GM12864 (cell line): ENCODE results near the gene PRAMEF1.
"Not testable (repeated sequence)": the region's sequence is repeated elsewhere in the genome, so short reads cannot be mapped to it uniquely, and the experiment has no call there.

Experiments
- DNase-seq: peaks from one replicate; pipeline ENCODE4 v3.0.0-alpha.2; 2011; ENCODE audit warnings: low read depth
- H3K4me3 ChIP-seq: 2 replicates; pipeline ENCODE4 v1.5.1; 2011; ENCODE audit warnings: mild to moderate bottlenecking, low read depth, low read length, control low read depth
- TF ChIP-seq, protein P1 (sequence below): IDR thresholded peaks from 2 replicates; pipeline ENCODE4 v1.5.1; 2011; ENCODE audit warnings: low read depth, mild to moderate bottlenecking, moderate library complexity, low read length, control low read depth, inconsistent platforms; ENCODE audit errors: missing control alignments

PRAMEF1 gene

GRCh38 chr1:12799730-12800129 lies 8.5 kb downstream of the PRAMEF1 start:
- no peak for DNase-seq
- no peak overlapping the region for H3K4me3 ChIP-seq
- TF ChIP-seq, protein P1, sequence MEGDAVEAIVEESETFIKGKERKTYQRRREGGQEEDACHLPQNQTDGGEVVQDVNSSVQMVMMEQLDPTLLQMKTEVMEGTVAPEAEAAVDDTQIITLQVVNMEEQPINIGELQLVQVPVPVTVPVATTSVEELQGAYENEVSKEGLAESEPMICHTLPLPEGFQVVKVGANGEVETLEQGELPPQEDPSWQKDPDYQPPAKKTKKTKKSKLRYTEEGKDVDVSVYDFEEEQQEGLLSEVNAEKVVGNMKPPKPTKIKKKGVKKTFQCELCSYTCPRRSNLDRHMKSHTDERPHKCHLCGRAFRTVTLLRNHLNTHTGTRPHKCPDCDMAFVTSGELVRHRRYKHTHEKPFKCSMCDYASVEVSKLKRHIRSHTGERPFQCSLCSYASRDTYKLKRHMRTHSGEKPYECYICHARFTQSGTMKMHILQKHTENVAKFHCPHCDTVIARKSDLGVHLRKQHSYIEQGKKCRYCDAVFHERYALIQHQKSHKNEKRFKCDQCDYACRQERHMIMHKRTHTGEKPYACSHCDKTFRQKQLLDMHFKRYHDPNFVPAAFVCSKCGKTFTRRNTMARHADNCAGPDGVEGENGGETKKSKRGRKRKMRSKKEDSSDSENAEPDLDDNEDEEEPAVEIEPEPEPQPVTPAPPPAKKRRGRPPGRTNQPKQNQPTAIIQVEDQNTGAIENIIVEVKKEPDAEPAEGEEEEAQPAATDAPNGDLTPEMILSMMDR: no peak

- no peak overlapping the region for H3K4me3 ChIP-seq
- no peak for DNase-seq
- TF ChIP-seq, protein P1: no peak
These were observed 18.7 kb downstream of the PRAMEF1 start for GRCh38 chr1:12809933-12810332.

DNA sequence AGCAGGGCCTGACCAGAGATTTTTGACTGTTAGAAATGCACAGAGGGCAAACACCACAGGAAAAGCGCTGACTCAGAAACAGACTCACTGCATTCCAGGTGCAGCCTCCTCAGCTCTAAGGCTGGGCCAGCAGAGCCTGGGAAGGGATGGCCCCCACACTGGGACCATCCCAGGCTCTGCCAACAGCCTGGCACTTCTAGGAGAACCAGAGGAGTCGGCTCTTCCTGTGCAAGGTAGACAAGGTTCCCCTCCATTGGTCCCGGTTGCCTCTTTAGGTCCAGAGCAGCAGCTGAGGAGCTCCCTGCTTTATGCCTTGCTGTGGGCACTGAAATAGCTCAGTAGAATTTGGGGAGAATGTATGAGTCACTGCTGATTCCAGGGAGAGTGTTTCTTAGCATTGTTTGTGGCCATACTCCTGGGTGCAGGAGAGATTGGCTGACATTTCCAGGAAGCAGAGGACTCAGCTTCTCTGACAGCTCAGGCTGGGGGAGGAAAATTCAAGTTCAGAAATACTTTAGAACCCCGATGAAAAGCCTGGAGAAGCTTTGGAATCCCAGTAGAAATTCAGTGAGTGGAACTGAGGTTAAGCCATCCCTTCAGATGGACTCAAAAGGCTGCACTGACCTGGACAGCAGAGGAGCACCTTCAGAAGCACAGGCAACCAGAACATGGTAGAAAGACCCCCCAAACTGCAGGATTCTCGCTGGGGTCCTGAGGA lies 19.7 kb downstream of the PRAMEF1 start:
- no peak overlapping the region for H3K4me3 ChIP-seq

GRCh38 chr1:12811409-12811784 lies 20.2 kb downstream of the PRAMEF1 start:
- H3K4me3 ChIP-seq: no peak overlapping the region
- no peak for DNase-seq
- TF ChIP-seq, protein P1: no peak

More for the DNA sequence above, 19.7 kb downstream of the PRAMEF1 start:
- no peak for DNase-seq
- TF ChIP-seq, protein P1: no peak

DNA sequence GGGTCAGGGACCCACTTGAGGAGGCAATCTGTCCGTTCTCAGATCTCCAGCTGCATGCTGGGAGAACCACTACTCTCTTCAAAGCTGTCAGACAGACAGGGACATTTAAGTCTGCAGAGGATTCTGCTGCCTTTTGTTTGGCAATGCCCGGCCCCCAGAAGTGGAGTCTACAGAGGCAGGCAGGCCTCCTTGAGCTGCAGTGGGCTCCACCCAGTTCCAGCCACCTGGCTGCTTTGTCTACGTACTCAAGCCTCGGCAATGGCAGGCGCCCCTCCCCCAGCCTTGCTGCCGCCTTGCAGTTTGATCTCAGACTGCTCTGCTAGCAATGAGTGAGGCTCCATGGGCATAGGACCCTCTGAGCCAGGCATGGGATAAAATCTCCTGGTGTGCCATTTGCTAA lies 27.9 kb downstream of the PRAMEF1 start:
- not testable (repeated sequence) for DNase-seq, H3K4me3 ChIP-seq

DNA sequence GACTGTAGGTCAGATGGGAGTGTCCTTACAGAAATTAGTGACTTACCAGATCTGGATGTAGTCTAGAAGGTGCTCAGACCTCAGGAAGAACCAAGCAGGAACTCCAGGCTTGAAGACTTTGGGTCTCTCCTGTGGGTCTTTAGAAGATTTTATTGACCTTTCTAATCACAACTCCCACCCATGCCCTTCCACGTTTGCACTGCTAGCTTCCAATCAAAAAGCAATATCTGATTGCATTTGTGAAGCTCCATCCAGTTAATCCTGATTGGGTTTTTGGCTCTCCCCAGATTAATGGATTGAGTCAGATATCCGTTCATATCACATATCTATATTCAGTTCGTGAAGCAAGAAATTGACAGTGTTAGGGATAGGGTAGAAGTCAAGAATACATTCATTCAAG lies 40.1 kb downstream of the PRAMEF1 start, which contains the start of gene PRAMEF11:
PRAMEF11 (minus strand) TSS at position 101 of the 400 bp plus-strand sequence. CDS start 2,621 bp downstream, outside the sequence.
- DNase-seq, H3K4me3 ChIP-seq: not testable (repeated sequence)

- DNase-seq, H3K4me3 ChIP-seq: not testable (repeated sequence)
These were observed 42.1 kb downstream of the PRAMEF1 start for GRCh38 chr1:12833251-12833650.
